Loucy (cell line): ENCODE data around the gene RPS6KB2.

Experiments used
- EZH2phosphoT487 ChIP-seq: fragments of 200-600 bp; IDR thresholded peaks from 2 replicates; pipeline ENCODE4 v1.6.1; 2018; ENCODE audit warnings: antibody characterized with exemption, mild to moderate bottlenecking, moderate library complexity, borderline replicate concordance
- TF ChIP-seq, protein P1 (sequence below): fragments of 200-600 bp; sonication (generic); conservative IDR thresholded peaks from 2 replicates; pipeline ENCODE4 v1.5.1; 2014; ENCODE audit warnings: mild to moderate bottlenecking, antibody characterized with exemption, low read length

DNA sequence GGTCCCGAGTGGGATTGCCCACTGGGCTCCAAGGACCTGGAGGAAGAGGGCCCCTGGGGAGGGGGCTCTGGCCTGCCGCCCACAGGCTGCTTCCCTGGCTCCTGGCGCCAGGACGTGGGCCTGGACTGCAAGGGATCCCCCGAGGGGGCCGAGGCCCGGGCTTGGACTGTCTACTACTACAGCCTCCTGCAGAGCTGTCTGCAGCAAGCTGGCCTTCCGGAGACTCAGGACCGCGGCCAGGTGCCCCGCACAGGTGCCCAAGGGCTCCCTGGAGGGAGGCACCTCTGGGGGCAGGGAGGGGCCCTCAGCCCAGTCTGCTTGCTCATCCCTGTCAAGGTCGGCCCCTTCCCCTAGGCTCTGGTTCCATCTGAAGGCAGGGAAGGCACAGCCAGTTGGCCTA is 10.9 kb upstream of the RPS6KB2 start:
- TF ChIP-seq, protein P1, sequence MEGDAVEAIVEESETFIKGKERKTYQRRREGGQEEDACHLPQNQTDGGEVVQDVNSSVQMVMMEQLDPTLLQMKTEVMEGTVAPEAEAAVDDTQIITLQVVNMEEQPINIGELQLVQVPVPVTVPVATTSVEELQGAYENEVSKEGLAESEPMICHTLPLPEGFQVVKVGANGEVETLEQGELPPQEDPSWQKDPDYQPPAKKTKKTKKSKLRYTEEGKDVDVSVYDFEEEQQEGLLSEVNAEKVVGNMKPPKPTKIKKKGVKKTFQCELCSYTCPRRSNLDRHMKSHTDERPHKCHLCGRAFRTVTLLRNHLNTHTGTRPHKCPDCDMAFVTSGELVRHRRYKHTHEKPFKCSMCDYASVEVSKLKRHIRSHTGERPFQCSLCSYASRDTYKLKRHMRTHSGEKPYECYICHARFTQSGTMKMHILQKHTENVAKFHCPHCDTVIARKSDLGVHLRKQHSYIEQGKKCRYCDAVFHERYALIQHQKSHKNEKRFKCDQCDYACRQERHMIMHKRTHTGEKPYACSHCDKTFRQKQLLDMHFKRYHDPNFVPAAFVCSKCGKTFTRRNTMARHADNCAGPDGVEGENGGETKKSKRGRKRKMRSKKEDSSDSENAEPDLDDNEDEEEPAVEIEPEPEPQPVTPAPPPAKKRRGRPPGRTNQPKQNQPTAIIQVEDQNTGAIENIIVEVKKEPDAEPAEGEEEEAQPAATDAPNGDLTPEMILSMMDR: no peak
- TF ChIP-seq EZH2phosphoT487: no peak
